GM21825 (cell line): ENCODE measurements around the gene UCP2.

Experiments used
- ATAC-seq: cut with Tn5 transposase; IDR thresholded peaks from one replicate; pipeline ENCODE4 v1.9.1; 2021; ENCODE audit warnings: mild to moderate bottlenecking, moderate library complexity; ENCODE audit not compliant: unreplicated experiment

Gene UCP2

GRCh38 chr11:74010306-74011300, 28.0 kb upstream of the UCP2 start:
- no peak for ATAC-seq

GRCh38 chr11:74009675-74010305, 27.1 kb upstream of the UCP2 start:
- ATAC-seq: no peak

- no peak for ATAC-seq
Measured at GRCh38 chr11:74009230-74009547, 26.5 kb upstream of the UCP2 start.

GRCh38 chr11:74008373-74009229, 26.0 kb upstream of the UCP2 start, which contains the start of gene UCP3:
Gene UCP3, minus strand, starts transcription at chr11:74009085. Its CDS starts 2,043 bp downstream, at chr11:74007042.
- ATAC-seq: no peak

- ATAC-seq: no peak
Measured at GRCh38 chr11:74007691-74008372, 25.2 kb upstream of the UCP2 start.

GRCh38 chr11:74006743-74007304, 24.2 kb upstream of the UCP2 start:
- ATAC-seq: no peak

GRCh38 chr11:74005721-74006517, 23.3 kb upstream of the UCP2 start:
- no peak for ATAC-seq

- ATAC-seq: no peak
Measured at GRCh38 chr11:74004759-74005615, 22.3 kb upstream of the UCP2 start.

GRCh38 chr11:74004046-74004695, 21.5 kb upstream of the UCP2 start:
- no peak for ATAC-seq

GRCh38 chr11:74002832-74003231, 20.2 kb upstream of the UCP2 start:
- no peak for ATAC-seq

- no peak for ATAC-seq
Measured at GRCh38 chr11:74001822-74002286, 19.2 kb upstream of the UCP2 start.

GRCh38 chr11:74000307-74001133, 17.9 kb upstream of the UCP2 start:
- ATAC-seq: no peak

- ATAC-seq: no peak
Measured at GRCh38 chr11:73999581-74000306, 17.1 kb upstream of the UCP2 start.

GRCh38 chr11:73998846-73999575, 16.4 kb upstream of the UCP2 start:
- no peak for ATAC-seq

- no peak for ATAC-seq
Measured at GRCh38 chr11:73997120-73997770, 14.6 kb upstream of the UCP2 start.
